ENCODE data around the gene IDI2.

Gene IDI2

GRCh38 chr10:1003884-1004670 lies 21.6 kb downstream of the IDI2 start:
- DNase-seq = no peak

GRCh38 chr10:1002425-1003006 lies 23.1 kb downstream of the IDI2 start:
- no peak for DNase-seq

GRCh38 chr10:997266-998022 lies 28.2 kb downstream of the IDI2 start:
- no peak for DNase-seq

- no peak for DNase-seq
These were observed 29.6 kb downstream of the IDI2 start for GRCh38 chr10:996031-996430.

GRCh38 chr10:995559-995926 lies 30.1 kb downstream of the IDI2 start:
- no peak for DNase-seq

- DNase-seq = no peak
These were observed 30.7 kb downstream of the IDI2 start for GRCh38 chr10:994836-995558.

GRCh38 chr10:992871-993270 lies 32.8 kb downstream of the IDI2 start:
- no peak for DNase-seq

GRCh38 chr10:992467-992866 lies 33.2 kb downstream of the IDI2 start:
- no peak for DNase-seq

GRCh38 chr10:990808-991207 lies 34.9 kb downstream of the IDI2 start:
- no peak for DNase-seq

- DNase-seq = no peak
These were observed 36.8 kb downstream of the IDI2 start for GRCh38 chr10:988667-989545.

- DNase-seq = peak; percentile 94 to 95
These were observed 37.6 kb downstream of the IDI2 start, which contains the start of gene GTPBP4 for GRCh38 chr10:987870-988666. Gene GTPBP4 (plus strand): TSS chr10:988434. CDS start chr10:988480, 46 bp downstream.

- no peak for DNase-seq
These were observed 38.1 kb downstream of the IDI2 start for GRCh38 chr10:987620-987869.

- no peak for DNase-seq
These were observed 38.6 kb downstream of the IDI2 start for GRCh38 chr10:986881-987619.

GRCh38 chr10:986137-986825 lies 39.4 kb downstream of the IDI2 start:
- DNase-seq = no peak

GRCh38 chr10:985361-985760 lies 40.3 kb downstream of the IDI2 start:
- DNase-seq = no peak

- no peak for DNase-seq
These were observed 41.5 kb downstream of the IDI2 start for GRCh38 chr10:983971-984655.

GRCh38 chr10:983401-983800 lies 42.3 kb downstream of the IDI2 start:
- no peak for DNase-seq

- DNase-seq = no peak
These were observed 45.1 kb downstream of the IDI2 start for GRCh38 chr10:980468-981093.

GRCh38 chr10:978826-979421 lies 46.7 kb downstream of the IDI2 start:
- DNase-seq = no peak

Data from hippocampal formation (tissue), 2 donors.